GM21447 (cell line): ENCODE measurements around the gene WDR75.
"Not testable (repeated sequence)": the region's sequence is repeated elsewhere in the genome, so short reads cannot be mapped to it uniquely, and the experiment has no call there.

Experiments used
- ATAC-seq: cut with Tn5 transposase; IDR thresholded peaks from one replicate; pipeline ENCODE4 v1.9.1; 2021; ENCODE audit not compliant: unreplicated experiment

WDR75 gene

GRCh38 chr2:189440644-189440946, 679 bp upstream of the WDR75 start:
- peak; percentile 27 for ATAC-seq

GRCh38 chr2:189441709-189442074, 418 bp downstream of the WDR75 start:
- no peak for ATAC-seq

GRCh38 chr2:189442468-189442867, 1.2 kb downstream of the WDR75 start:
- ATAC-seq: no peak

GRCh38 chr2:189444322-189444721, 3.0 kb downstream of the WDR75 start:
- peak; percentile 34 for ATAC-seq

- no peak for ATAC-seq
These were observed 5.5 kb downstream of the WDR75 start for GRCh38 chr2:189446780-189447179.

- no peak for ATAC-seq
These were observed 12.7 kb downstream of the WDR75 start for GRCh38 chr2:189454009-189454408.

- no peak for ATAC-seq
These were observed 23.8 kb downstream of the WDR75 start for GRCh38 chr2:189465076-189465475.

GRCh38 chr2:189465478-189465877, 24.2 kb downstream of the WDR75 start:
- ATAC-seq: no peak

- ATAC-seq: no peak
These were observed 24.8 kb downstream of the WDR75 start for GRCh38 chr2:189466046-189466445.

- no peak for ATAC-seq
These were observed 25.4 kb downstream of the WDR75 start for GRCh38 chr2:189466656-189467055.

GRCh38 chr2:189467160-189467559, 25.9 kb downstream of the WDR75 start:
- ATAC-seq: no peak

GRCh38 chr2:189467593-189467992, 26.3 kb downstream of the WDR75 start:
- no peak for ATAC-seq

- no peak for ATAC-seq
These were observed 33.3 kb downstream of the WDR75 start for GRCh38 chr2:189474526-189474925.

- ATAC-seq: no peak
These were observed 36.5 kb downstream of the WDR75 start for GRCh38 chr2:189477756-189478155.

- ATAC-seq: not testable (repeated sequence)
These were observed 37.0 kb downstream of the WDR75 start for GRCh38 chr2:189478289-189478688.

- no peak for ATAC-seq
These were observed 39.8 kb downstream of the WDR75 start for GRCh38 chr2:189481071-189481470.

- ATAC-seq: no peak
These were observed 42.3 kb downstream of the WDR75 start for GRCh38 chr2:189483571-189483970.

GRCh38 chr2:189483980-189484740, 42.9 kb downstream of the WDR75 start:
- no peak for ATAC-seq

- no peak for ATAC-seq
These were observed 43.9 kb downstream of the WDR75 start for GRCh38 chr2:189485146-189485545.

- ATAC-seq: no peak
These were observed 45.0 kb downstream of the WDR75 start for GRCh38 chr2:189486237-189486770.

GRCh38 chr2:189487283-189488007, 46.2 kb downstream of the WDR75 start:
- ATAC-seq: no peak

GRCh38 chr2:189488008-189488310, 46.7 kb downstream of the WDR75 start:
- no peak for ATAC-seq

GRCh38 chr2:189492451-189492850, 51.2 kb downstream of the WDR75 start:
- no peak for ATAC-seq
